GM18868 (cell line): ENCODE measurements around the gene CLCN2.

Experiments used
- ATAC-seq: cut with Tn5 transposase; IDR thresholded peaks from one replicate; pipeline ENCODE4 v1.9.1; 2021; ENCODE audit warnings: mild to moderate bottlenecking, moderate library complexity; ENCODE audit not compliant: unreplicated experiment

Gene CLCN2

DNA sequence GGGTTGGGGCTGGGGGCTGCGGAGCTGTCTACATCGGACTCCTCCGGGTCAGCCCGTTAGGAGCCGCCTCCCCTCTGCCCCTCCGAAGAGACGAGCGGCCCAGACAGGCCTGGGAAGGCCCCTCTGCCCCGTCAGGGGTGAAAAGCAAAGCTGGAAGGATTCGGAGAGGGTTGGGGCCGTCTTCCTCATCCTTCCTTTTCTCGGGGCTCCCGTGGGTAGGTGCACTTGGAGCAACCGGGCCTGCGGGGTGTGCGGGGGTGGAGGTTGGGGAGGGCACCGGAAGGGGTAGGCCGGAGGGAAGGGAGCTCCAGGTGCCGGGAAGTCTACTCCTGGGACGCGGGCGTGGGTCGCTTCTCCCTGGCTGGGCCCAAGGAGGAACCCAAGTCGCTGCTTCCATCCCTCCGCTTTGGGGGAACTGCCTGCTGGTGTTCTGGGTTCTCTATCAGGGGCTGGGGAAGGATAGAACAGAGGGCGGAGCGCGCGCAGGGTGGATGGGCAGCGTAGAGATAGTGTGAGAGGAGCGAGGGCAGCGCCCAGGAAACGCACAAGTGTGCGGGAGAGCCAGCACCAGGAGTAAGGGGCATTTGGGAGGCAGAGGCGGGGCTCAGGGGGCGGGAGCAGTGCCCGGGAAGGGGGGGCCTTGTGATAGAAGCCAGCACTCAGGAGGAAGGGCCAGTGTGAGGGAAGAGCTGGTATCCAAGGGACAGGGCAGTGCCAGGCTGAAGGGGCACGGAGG is 695 bp upstream of the CLCN2 start:
- ATAC-seq = peak; percentile 5

GRCh38 chr3:184360929-184361531 is 375 bp downstream of the CLCN2 start:
- peak; percentile 6 for ATAC-seq

DNA sequence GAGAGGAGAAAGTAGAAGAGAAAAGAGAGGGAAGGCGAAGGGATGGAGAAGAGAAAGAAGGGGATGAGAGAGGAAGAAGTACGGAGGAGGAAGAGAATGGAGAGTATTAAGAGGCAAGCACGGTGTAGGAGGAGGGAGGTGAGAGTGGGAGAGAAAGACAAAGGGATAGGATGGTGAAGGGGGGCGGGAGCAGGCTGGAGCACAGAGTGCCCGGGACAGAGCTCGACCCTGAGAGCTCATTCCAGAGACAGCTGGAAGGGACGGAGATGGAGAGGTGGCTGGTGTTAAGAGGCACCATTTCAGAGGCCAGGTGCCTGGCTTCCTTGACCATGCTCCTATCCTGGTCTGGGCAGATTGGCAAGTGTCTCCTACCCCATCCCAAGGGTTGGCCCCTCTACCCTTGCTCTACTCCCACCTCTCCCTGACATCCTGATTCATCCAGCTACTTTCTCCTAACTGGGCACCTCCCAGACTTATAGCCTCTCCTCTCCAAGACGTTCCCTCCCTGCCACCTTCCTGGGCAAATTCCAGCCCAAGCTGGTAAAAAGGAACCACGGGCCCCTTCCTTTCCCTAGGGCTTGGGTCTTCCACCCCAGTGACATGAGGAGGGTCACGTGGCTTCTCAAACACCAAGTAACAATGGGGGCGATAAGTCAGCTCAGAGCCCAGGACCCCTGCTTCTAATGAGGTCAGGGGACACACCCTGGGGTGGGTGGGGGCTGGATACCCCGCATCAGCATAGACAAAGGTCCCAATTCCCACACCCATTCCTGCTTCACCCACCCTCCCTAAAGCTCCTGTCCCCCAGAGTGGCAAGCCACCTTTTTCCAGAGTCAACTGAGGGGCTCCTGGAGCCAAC is 1.1 kb downstream of the CLCN2 start:
- ATAC-seq = no peak

- no peak for ATAC-seq
Observed at GRCh38 chr3:184359610-184360009, 1.8 kb downstream of the CLCN2 start.

- no peak for ATAC-seq
Observed at GRCh38 chr3:184358921-184359350, 2.5 kb downstream of the CLCN2 start.

GRCh38 chr3:184358124-184358767 is 3.2 kb downstream of the CLCN2 start:
- ATAC-seq = no peak

DNA sequence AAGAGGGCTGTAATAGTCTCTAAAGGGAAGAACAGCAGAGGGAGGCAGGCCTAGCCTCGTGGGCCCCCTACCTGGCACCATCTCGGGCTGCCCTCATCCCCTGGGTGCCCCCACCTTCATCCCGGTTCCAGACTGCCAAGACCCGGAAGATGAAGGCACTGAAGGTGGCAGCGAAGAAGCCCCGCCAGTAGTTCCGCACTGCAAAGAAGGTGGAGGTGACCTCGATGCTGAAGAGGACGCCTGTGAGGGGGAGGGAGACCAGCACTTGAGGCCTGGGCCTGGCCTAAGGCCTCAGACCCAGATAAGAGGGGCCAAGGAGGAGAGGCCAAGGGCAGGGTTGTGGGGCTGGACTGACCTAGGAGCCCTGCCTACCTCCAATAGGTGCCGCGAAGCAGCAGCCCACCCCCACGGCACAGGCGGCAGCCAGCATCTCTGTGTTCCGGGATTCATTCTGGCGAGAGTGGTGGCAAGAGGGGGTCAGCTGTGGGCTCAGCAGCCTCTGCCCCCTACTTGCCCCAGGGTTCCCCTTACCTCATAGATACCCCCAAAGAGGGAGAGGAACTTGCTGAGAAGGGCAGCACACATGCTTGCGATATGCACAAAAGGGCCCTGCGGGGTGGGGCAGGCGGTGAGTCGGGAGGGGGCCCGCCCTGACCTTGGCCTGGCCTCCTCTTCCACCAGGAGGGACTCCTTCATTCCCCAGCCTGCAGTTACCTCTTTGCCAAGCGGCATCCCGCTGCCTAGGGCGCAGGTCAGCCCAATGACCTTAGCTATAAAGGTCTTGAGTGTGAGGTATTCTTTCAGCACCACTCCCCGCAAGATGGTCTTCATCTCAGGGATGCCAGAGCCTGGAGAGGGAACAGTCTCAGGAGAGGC is 3.9 kb downstream of the CLCN2 start:
- ATAC-seq = no peak

DNA sequence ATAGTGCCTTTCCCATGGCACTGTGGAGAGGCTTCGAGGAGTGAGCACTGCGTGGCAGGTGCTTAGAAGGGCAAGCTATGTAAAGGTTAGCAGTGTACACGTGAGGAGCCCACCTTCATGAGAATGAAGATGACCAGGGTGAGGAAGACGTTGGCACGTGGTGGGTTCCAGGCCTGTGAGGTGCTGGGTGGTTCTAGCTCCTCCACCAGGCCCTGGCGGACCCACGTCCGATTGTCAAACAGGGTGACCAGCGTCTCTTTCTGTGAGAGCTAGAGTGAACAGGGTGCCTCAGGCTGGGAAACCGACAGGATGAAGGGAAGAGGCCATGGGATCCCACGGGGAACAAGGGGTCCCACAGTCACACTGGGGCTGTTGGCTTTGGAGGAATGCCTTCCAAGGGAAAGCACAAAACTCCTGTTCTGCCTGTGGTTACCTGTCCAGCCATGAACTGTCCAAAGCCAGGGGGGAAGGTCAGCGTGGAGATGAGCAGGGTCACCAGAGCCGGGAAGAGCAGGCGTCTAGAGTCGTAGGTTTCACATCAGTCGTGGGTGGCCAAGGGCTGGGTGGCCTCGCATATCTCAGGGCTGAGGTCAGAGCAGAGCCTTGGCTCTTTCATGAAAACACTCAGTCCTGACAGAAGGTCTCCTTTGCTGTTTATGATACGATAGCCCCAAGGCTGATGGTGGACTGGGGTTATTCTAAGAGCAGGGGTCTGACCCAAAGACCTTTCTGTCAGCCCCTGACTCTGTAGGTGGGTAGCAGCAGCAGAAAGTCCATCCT is 6.0 kb downstream of the CLCN2 start:
- no peak for ATAC-seq

DNA sequence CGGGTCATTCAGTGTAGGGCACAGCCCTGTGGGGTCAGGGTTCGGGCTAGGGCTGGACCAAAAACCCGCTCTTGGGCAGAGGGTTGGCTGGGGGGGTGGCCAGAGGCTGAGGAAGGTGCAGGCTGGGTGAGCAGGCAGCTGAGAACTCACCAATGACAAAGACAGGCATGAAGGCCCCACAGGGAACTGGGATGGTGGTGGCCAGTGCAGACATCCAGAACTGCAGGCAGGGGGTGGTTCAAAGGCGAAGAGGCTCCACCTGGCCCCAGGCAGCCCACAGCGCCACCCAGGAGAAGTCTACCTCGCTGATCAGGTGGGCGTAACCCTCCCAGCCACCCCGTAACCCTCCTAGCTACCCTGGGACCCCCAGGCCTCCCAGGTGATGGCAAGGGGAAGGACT is 6.7 kb downstream of the CLCN2 start:
- ATAC-seq = no peak

DNA sequence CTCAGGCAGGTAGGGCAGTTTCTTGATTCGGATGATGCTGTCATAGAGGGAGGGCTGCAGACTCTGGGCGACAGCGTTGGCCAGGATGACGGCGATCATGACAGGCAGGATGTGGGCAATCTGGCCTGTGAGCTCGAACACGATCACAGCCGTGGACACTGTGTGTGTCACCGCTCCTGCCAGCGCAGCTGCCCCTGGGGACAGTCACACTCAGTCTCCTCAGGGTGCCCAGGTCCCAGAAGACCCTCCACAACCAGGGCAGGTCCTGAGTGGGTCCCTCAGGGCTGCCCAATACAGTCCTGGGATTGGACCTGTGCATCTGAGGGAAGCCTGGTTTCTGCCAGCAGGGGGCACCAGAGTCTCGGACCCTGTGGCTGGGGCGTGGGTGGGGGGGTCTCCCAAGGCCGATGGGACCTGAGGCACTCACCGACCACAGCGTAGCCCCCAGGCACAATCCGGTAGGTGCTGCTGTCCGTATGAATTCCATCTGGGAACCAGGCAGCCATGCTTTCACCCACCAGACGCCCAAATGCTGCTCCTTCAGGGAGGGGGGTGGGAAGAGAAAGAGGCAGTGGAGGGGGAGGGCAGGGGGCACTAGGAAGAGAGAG is 7.2 kb downstream of the CLCN2 start:
- ATAC-seq = no peak

DNA sequence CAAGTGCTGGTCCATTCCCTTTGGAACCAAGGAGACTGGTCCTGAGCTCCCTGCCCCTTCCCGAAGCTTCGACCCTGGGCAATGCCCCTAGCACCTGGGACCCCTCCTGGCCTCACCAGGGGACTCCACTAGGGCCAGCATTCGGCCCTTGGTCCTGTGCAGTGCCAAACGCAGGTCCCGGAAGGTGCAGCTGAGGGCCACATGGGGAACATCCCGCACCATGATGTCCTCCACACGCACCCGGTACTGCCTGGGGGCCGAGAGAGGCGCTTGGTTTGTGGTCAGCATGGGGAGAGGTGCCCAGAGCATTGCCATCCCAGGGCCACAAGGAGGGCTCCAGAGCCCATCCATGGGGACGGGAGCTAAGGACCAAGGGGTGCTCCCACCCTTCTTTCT is 7.9 kb downstream of the CLCN2 start:
- no peak for ATAC-seq

GRCh38 chr3:184352897-184353545 is 8.4 kb downstream of the CLCN2 start:
- no peak for ATAC-seq

- ATAC-seq = no peak
Observed at GRCh38 chr3:184352149-184352785, 9.1 kb downstream of the CLCN2 start.

DNA sequence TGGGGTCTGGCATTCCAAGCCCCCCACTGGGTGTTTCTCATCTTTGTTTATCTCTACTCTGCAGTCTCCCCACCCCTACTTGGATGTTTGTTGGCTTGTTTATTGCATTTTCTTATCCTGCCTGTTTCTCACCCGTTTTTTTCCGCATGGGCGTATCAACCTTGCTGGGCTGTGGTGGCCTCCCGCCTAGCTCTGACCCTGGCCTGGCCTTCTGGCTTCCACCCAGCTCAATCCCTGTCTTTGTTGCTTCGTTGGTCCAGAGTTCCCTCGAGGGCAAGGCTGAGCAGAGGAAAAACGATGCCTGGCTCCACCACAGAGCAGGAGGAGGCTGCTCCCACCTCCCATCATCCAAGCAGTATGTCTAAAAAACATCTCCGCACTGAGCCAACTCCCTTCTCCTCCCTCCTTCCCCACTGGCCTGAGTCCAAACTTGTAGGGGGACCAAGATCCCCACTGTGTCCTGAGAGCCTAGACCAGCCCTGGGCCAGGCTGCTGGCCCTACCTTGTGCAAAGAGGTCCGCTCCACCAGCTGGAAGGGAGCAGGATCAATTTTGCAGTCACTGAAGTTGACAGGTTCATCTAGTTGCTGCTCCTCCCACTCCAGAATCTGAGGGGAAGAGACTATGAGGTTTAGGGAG is 9.8 kb downstream of the CLCN2 start:
- ATAC-seq = no peak

DNA sequence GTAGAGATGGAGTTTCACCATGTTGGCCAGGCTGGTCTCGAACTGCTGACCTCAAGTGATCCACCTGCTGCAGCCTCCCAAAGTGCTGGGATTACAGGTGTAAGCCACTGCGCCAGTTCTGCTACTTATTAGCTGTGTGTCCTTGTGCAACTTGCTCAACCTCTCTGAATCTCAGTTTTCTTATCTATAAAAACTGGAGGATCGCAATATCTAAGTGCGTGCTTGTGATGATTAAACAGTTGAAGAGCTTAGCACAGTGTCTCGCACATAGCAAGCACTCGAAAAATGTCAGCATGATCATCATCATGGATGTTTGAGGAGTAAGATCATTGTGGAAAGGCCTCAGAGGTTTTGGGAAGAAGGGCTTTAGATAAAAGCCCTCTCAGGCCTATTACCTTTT is 10.8 kb downstream of the CLCN2 start:
- ATAC-seq = no peak

- no peak for ATAC-seq
Observed at GRCh38 chr3:184349563-184350470, 11.6 kb downstream of the CLCN2 start.

DNA sequence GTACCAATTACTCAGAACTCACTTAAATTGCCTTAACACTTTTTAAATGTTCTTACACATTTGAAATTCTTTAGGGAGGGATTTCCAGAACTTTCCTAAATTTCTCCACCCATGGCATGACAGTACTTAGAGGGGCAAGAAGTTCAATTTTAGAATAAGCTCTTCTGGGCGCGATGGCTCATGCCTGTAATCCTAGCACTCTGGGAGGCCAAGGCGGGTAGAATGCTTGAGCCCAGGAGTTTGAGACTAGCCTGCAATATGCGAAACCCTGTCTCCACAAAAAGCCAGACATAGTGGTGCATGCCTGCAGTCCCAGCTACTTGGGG is 13.4 kb downstream of the CLCN2 start:
- ATAC-seq = no peak
